Activated T-cell treated with anti-CD3 and anti-CD28 coated beads, Interleukin-2, amount 50 U/mL, for 4 hours (primary cell): ENCODE measurements around the gene COL25A1. TPM values are rescaled to one million over a fixed set of nuclear protein-coding genes. Genes with fewer than 3 reads are reported as not detected.
"Not testable (repeated sequence)": the region's sequence is repeated elsewhere in the genome, so short reads cannot be mapped to it uniquely, and the experiment has no call there.

ENCODE experiments used
- ATAC-seq, 2 donors: fragments of 200-7000 bp; cut with Tn5 transposase; one replicate each; pipeline ENCODE4 v1.10.0; 2021
- DNase-seq: peaks from one replicate; pipeline ENCODE4 v3.0.0-alpha.2; 2020
- H3K27me3 Mint-ChIP-seq: one replicate; pipeline ENCODE4 v1.8.0; 2021; ENCODE audit warnings: low read depth, mixed read lengths
- H3K36me3 Mint-ChIP-seq: one replicate; pipeline ENCODE4 v1.8.0; 2022; ENCODE audit warnings: mixed read lengths; ENCODE audit not compliant: insufficient read depth
- H3K4me1 Mint-ChIP-seq: one replicate; pipeline ENCODE4 v1.8.0; 2021; ENCODE audit warnings: low read depth, mixed read lengths
- H3K4me3 Mint-ChIP-seq: one replicate; pipeline ENCODE4 v1.8.0; 2021; ENCODE audit warnings: mild to moderate bottlenecking, moderate library complexity, mixed read lengths
- H3K9me3 Mint-ChIP-seq: one replicate; pipeline ENCODE4 v1.8.0; 2021; ENCODE audit warnings: mixed read lengths
- total RNA-seq, 3 donors: library from RNA; stranded (reverse); gene quantifications; one replicate each; pipeline ENCODE4 v1.2.1, GENCODE V29; 2021

The COL25A1 gene
- total RNA-seq, 3 donors from 2014 or later, result 0.05 TPM; not detected in 2

DNA sequence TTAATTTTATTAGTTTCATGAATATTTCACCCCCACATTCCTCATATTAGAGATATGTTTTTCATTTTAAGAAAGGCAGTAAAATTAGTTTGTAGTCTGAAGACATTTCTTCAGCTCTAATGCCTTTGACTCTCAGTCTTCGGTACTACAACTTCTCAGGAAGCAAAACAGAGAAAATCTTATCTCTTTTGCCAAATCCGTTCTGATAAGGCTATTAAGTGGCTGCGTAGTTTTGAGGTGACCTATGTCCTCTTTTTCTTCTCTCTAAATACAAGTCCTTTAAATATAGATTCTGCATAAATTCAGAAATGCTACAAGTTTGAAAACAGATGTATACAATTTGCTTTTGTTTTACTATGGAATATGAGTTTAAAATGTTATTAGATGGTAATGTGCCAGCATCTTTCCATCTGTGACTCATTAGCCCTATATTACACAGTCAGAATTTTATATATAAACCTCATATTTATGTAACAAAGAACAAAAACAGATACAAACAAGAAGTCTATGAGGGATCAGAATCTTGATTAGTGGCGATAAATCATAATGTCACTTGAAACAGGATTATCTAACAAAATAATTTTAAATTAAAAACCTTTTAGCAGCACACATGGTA lies 358.4 kb downstream of the COL25A1 start:
- DNase-seq, result no peak
- no peak for ATAC-seq
- H3K36me3 Mint-ChIP-seq, result no peaks in the 10 kb centered on the region
- H3K27me3 Mint-ChIP-seq, result no peaks in the 10 kb centered on the region
- no peaks in the 10 kb centered on the region for H3K4me1 Mint-ChIP-seq
- no peak overlapping the region for H3K4me3 Mint-ChIP-seq
- H3K9me3 Mint-ChIP-seq, result no peaks in the 10 kb centered on the region

DNA sequence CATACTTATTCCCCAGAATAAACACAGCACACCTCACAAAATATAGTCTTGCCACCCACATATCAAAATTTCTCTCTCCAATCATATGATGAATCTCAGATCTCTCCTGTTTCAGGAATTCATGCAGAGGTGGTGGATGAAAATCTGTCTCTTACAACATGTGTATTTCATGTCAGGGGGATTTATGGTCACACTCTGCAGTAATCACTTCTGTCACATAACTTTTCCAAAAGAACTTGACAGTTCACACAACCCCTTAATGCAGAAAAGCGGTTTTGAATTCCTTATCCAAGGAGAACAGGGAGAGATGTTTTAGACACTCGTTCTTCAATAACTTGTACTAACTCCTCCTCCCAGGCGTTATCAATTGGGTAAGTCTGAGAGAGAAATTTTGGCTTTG lies 359.1 kb downstream of the COL25A1 start:
- H3K4me1 Mint-ChIP-seq, result no peaks in the 10 kb centered on the region
- ATAC-seq, result no peak
- no peaks in the 10 kb centered on the region for H3K9me3 Mint-ChIP-seq
- H3K4me3 Mint-ChIP-seq, result no peak overlapping the region
- no peaks in the 10 kb centered on the region for H3K27me3 Mint-ChIP-seq
- no peak for DNase-seq
- no peaks in the 10 kb centered on the region for H3K36me3 Mint-ChIP-seq

DNA sequence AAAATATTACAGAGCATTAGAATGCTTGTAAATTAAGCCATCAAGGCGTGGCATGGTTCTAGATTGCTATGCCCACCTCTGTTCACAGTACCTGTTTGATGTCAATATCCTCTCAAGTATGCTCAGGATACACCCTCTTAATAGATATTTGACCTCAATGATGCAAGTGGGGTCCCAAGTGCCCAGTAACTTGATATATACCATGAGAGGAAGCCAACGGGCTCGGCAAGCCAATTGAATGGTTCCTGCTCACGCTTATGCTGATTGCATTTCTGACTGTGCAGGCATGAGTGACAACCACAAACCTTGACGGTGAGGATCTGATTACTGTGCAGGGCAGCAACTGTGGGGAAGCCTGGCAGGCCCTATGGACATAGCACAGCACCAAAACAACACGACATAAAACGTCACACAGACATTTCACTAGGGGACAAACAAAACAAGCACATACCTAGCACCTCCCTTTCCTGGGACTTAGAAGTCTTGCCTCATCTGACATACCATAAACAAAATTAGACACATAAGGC lies 360.5 kb downstream of the COL25A1 start:
- no peaks in the 10 kb centered on the region for H3K9me3 Mint-ChIP-seq
- H3K4me3 Mint-ChIP-seq, result no peak overlapping the region
- DNase-seq, result no peak
- H3K36me3 Mint-ChIP-seq, result no peaks in the 10 kb centered on the region
- no peak for ATAC-seq
- H3K27me3 Mint-ChIP-seq, result no peaks in the 10 kb centered on the region
- H3K4me1 Mint-ChIP-seq, result no peaks in the 10 kb centered on the region

DNA sequence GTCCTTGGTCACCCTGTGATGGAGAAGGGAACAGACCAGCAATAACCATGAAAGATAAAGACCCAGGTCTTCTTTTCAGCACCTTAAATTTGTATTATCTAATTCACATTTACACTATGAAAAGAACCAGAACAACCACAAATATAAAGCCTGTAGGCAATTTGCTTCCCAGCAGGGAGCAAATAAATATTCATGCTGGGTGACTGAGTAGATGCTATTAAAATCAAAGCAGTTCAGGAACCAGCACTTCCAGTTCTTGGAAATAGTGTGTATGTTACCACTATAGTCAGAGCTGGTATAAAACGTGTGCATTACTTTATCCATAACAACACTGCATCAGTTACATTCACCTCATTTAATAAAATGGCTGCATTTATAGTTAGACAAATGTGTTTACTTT lies 361.8 kb downstream of the COL25A1 start:
- H3K4me1 Mint-ChIP-seq, result no peaks in the 10 kb centered on the region
- H3K9me3 Mint-ChIP-seq, result no peaks in the 10 kb centered on the region
- no peak for DNase-seq
- no peaks in the 10 kb centered on the region for H3K27me3 Mint-ChIP-seq
- no peak overlapping the region for H3K4me3 Mint-ChIP-seq
- ATAC-seq, result no peak
- no peaks in the 10 kb centered on the region for H3K36me3 Mint-ChIP-seq

DNA sequence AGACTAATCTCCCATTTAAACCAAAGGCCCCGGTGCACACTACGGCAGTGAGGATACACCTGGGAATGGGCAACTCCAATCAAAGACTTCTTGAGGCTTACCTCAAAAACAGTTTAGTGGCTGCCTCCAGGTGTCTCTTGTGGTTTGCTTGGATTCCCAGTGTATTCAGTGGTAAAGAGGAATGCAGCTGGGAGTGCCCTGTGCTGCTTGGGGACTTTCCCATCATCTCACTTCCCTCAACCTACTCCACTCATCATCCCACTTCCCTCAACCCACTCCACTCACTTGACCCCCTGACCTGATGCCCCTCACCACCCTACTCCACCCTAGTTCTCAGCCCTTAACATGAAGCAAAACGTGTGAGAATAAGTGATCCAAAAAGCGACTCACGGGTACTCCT lies 362.3 kb downstream of the COL25A1 start:
- H3K27me3 Mint-ChIP-seq, result no peaks in the 10 kb centered on the region
- no peak overlapping the region for H3K4me3 Mint-ChIP-seq
- ATAC-seq (no peak), DNase-seq (no peak)
- no peaks in the 10 kb centered on the region for H3K4me1 Mint-ChIP-seq
- H3K36me3 Mint-ChIP-seq, result no peaks in the 10 kb centered on the region
- no peaks in the 10 kb centered on the region for H3K9me3 Mint-ChIP-seq

DNA sequence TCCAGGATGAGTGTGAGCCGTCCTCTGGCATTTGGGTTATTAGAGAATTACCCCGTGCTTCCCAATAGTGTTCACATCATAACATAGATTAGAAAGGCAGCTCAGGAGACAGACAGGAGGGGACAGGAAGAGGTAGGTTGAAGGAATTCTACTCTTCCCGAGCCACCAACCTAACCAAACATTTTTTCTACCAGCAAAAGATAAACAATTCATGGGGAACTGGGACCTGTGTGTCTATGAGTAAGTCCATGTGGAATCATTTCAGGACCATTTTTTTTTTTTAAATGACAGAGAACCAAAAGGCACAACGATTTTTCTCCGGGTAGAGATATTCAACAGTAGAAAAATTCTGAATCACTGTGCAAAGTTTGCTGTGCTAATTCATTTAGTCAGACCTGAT lies 365.4 kb downstream of the COL25A1 start:
- no peak overlapping the region for H3K4me3 Mint-ChIP-seq
- H3K9me3 Mint-ChIP-seq, result peaks cover 4% of the 10 kb centered on the region
- no peaks in the 10 kb centered on the region for H3K27me3 Mint-ChIP-seq
- H3K36me3 Mint-ChIP-seq, result no peaks in the 10 kb centered on the region
- DNase-seq (no peak), ATAC-seq (no peak)
- H3K4me1 Mint-ChIP-seq, result no peaks in the 10 kb centered on the region

DNA sequence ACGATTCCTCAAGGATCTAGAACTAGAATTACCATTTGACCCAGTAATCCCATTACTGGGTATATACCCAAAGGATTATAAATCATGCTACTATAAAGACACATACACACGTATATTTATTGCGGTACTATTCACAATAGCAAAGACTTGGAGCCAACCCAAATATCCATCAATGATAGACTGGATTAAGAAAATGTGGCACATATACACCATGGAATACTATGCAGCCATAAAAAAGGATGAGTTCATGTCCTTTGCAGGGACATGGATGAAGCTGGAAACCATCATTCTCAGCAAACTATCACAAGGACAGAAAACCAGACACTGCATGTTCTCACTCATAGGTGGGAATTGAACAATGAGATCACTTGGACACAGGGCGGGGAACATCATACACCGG lies 368.5 kb downstream of the COL25A1 start:
- not testable (repeated sequence) for H3K27me3 Mint-ChIP-seq, DNase-seq, H3K36me3 Mint-ChIP-seq, H3K4me1 Mint-ChIP-seq, H3K4me3 Mint-ChIP-seq, H3K9me3 Mint-ChIP-seq, ATAC-seq

DNA sequence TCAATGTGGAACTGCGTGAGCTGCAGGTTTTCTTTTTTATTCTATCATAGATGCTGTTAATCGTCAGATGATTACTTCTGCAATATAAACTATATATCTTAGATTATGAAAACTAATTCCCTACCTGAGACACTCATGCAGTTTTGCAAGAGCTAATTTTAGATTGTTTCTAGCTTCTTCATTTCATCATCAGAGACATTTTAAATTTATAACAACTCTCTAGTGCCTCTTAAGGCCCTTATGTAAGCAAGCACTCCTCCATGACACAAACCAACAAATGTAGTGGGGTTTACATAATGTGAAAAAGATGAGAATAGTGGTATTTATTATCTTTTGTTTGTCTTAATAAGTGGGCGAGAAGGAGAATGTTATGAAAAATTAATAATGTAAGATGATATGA lies 369.4 kb downstream of the COL25A1 start:
- DNase-seq, result no peak
- H3K9me3 Mint-ChIP-seq, result peaks cover 4% of the 10 kb centered on the region
- ATAC-seq, result no peak
- no peaks in the 10 kb centered on the region for H3K4me1 Mint-ChIP-seq
- H3K4me3 Mint-ChIP-seq, result no peak overlapping the region
- H3K27me3 Mint-ChIP-seq, result no peaks in the 10 kb centered on the region
- no peaks in the 10 kb centered on the region for H3K36me3 Mint-ChIP-seq

DNA sequence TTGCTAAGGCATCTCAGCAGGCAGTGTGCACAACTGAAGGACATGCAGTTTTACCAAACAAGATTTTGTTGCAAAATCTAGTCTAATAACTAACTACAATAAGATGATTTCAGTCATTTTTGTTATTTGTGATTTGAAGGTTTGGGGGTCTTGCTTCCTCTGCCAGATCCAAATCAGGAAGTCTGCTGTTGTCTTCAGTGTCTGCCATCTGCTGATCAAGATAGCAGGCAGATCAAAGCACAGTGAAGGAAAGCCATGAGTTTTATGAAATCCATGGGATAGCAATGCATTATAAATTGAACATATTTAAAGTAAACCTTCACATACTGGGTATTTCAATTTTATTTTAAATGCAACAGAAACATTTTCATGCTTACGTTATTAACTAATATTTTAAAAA lies 370.5 kb downstream of the COL25A1 start:
- no peak for ATAC-seq
- Mint-ChIP-seq H3K9me3 (peaks cover 4% of the 10 kb centered on the region), H3K4me3 (no peak overlapping the region), H3K27me3 (no peaks in the 10 kb centered on the region), H3K4me1 (no peaks in the 10 kb centered on the region), H3K36me3 (no peaks in the 10 kb centered on the region)
- no peak for DNase-seq

DNA sequence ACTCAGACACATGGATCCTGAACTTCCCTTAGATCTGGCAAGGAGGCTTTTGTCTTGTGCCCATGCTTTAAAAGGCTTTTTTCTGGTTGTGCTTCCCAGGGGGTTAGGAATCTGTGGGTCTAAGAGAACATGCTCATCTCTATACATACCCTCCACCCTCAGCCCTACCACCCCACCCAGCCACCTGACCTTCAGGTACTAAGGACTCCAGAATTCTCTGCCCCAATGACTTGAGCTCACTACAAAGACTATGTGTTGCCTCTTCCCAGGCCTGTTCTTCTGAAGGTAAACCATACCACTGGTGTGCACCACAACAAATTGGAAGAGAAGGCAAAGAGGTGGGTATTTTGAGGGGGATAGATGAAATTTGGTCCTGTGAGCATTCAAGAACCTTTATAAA lies 372.3 kb downstream of the COL25A1 start:
- Mint-ChIP-seq H3K36me3 (no peaks in the 10 kb centered on the region), H3K4me3 (no peak overlapping the region), H3K9me3 (peaks cover 4% of the 10 kb centered on the region), H3K4me1 (no peaks in the 10 kb centered on the region), H3K27me3 (no peaks in the 10 kb centered on the region)
- ATAC-seq (no peak), DNase-seq (no peak)

DNA sequence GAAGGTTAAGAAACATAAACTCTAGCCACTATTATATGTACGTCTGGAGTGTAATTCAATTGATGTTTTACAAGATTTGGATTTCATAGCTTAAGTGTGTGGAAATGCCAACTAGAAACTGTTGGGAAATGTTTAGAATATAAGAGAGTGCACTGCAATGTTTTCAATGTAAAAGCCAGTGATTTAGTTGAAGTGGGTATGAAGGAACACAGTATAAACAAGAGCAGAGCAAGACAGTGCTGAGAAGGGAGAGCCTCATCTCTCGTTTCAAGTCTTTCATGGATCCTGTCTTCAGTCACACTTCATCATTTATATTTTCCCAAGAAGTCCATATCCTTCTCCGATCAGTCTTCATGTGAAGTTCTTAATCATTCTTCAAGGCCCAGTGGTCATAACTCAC lies 375.7 kb downstream of the COL25A1 start:
- Mint-ChIP-seq H3K27me3 (peaks cover 2% of the 10 kb centered on the region), H3K36me3 (no peaks in the 10 kb centered on the region), H3K9me3 (no peaks in the 10 kb centered on the region), H3K4me3 (no peak overlapping the region), H3K4me1 (no peaks in the 10 kb centered on the region)
- ATAC-seq (no peak), DNase-seq (no peak)

DNA sequence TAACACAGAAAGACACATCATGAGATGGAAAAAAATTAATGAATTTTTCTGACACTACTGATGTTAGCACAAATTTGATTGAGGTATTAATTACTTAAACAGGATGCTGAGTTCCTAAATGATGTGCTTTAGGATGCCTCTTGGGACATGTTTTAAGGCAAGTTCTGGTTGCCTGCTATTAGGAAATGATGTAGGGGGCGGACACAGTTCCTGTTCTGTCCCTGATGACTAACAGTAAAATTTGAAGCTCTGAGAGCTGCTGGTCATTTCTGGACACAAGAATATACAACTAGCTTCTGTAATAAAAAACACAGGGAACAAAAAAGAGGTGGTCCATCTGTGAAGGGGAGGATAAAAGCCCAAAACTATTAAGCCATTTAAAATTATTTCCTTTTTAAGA lies 376.4 kb downstream of the COL25A1 start:
- ATAC-seq (no peak), DNase-seq (no peak)
- Mint-ChIP-seq H3K4me1 (no peaks in the 10 kb centered on the region), H3K9me3 (no peaks in the 10 kb centered on the region), H3K4me3 (no peak overlapping the region), H3K27me3 (peaks cover 2% of the 10 kb centered on the region), H3K36me3 (no peaks in the 10 kb centered on the region)

DNA sequence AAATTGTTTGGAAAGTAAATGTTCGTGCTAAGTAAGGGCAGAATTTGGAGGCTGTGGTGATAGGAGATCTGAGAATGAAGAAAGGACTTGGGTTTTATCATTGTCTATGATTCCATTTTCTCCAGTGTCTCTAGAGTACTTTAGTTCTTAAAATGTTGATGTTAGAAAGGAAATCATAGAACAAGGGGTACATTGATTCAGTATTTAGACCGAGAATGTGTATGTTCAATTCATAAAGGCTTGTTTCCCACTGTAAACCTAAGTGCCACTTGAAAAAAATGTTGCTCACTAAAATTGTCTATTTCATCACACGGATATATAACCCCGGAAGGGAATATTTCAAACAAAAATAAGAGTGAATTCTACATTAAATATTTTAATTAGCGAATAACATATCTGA lies 380.3 kb downstream of the COL25A1 start:
- H3K36me3 Mint-ChIP-seq, result no peaks in the 10 kb centered on the region
- H3K27me3 Mint-ChIP-seq, result peaks cover 2% of the 10 kb centered on the region
- DNase-seq, result no peak
- no peaks in the 10 kb centered on the region for H3K9me3 Mint-ChIP-seq
- ATAC-seq, result no peak
- no peak overlapping the region for H3K4me3 Mint-ChIP-seq
- no peaks in the 10 kb centered on the region for H3K4me1 Mint-ChIP-seq

DNA sequence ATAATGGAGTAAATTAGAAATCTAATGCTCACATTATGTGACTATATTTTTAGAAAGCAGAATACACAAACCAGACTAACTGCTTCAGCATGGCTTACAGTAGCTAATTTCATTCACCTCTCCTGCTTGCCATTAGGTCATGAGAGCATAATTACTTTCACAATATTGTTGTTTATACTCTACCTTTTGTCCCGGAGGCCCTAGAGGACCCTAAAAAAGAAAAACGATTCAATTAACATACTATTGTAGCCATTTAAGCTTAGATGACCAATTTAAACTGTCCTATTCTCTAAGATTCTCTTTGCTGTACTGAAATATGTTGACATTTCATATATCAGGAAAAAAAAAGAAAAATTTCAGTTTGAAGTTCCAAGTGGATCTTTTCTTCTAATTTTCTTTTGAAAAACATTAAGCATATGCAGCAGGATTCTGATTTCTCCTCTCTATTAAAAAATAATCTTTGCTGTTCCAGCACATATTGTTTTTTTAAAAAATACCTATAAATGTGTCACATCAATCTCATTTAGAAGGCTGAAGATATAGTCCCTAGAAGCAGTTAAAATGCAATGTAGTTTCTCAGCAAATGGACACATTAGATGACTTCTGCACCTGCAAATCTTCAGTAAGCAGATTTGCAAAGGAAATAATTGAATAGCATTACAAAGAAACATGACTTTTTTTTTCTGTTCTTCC lies 381.9 kb downstream of the COL25A1 start:
- Mint-ChIP-seq H3K36me3 (no peaks in the 10 kb centered on the region), H3K27me3 (peaks cover 2% of the 10 kb centered on the region), H3K9me3 (no peaks in the 10 kb centered on the region), H3K4me1 (no peaks in the 10 kb centered on the region), H3K4me3 (no peak overlapping the region)
- ATAC-seq (no peak), DNase-seq (no peak)

DNA sequence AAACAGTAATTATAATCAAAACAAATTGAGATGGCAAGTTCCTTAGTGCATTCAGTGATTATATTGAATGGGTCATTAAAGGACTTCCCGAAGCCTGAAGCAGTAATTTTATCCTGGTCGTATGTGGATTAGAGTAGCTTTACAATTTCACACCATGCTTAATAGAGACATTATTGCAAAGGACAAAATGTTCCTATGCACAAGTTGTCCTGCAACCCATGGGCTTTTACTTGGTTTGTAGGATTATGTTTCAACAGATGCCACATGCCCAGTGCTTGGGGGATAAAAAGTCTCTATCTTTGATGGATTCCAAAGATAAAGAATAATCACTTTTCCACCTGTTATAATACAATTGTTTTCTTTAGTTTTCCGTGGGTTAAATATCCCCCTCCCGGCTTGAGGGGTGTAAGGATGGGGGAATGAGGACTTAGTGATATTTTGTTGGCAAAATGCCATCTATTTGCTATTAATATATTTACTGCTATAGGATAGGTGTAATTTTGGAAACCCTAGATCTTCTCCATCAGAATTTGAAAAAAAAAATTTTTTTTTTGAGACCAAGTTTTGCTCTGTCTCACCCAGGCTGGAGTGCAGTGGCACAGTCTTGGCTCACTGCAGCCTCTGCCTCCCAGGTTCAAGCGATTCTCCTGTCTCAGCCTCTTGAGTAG lies 383.1 kb downstream of the COL25A1 start:
- peaks cover 2% of the 10 kb centered on the region for H3K27me3 Mint-ChIP-seq
- no peaks in the 10 kb centered on the region for H3K4me1 Mint-ChIP-seq
- DNase-seq, result no peak
- no peaks in the 10 kb centered on the region for H3K9me3 Mint-ChIP-seq
- H3K4me3 Mint-ChIP-seq, result no peak overlapping the region
- no peaks in the 10 kb centered on the region for H3K36me3 Mint-ChIP-seq
- no peak for ATAC-seq
